ENCODE measurements around the gene DAZAP1.

Gene DAZAP1

GRCh38 chr19:1428738-1429391 lies 21.5 kb downstream of the DAZAP1 start:
- no peak overlapping the region for H3K4me3 ChIP-seq (ENCODE audit: insufficient read depth, low read depth, low read length)
- WGBS, 2 experiments, result 97% methylated on average over 41 of the region's 41 CpGs
- peaks cover 31% of the 10 kb centered on the region for H3K36me3 ChIP-seq (ENCODE audit: control insufficient read depth, insufficient read depth, low read length)
- no peaks in the 10 kb centered on the region for H3K27me3 ChIP-seq (ENCODE audit: control insufficient read depth, insufficient read depth, low read length, poor library complexity, severe bottlenecking)
- no peaks in the 10 kb centered on the region for H3K9me3 ChIP-seq (ENCODE audit: control insufficient read depth, low read length)
- H3K4me1 ChIP-seq (ENCODE audit: control insufficient read depth, insufficient read depth, low read length), result peaks cover 8% of the 10 kb centered on the region
- H3K27ac ChIP-seq (ENCODE audit: insufficient read depth, low read depth, low read length, poor library complexity, severe bottlenecking), result no peak overlapping the region

GRCh38 chr19:1429750-1430149 lies 22.4 kb downstream of the DAZAP1 start:
- 91 to 96% methylated on average over 14 of the region's 14 CpGs for WGBS, 2 experiments
- peaks cover 37% of the 10 kb centered on the region for H3K36me3 ChIP-seq (ENCODE audit: control insufficient read depth, insufficient read depth, low read length)

GRCh38 chr19:1430246-1430645 lies 22.9 kb downstream of the DAZAP1 start:
- 93 to 97% methylated on average over 14 of the region's 14 CpGs for WGBS, 2 experiments
- Histone ChIP-seq H3K4me3 (ENCODE audit: insufficient read depth, low read depth, low read length) (no peak overlapping the region), H3K36me3 (ENCODE audit: control insufficient read depth, insufficient read depth, low read length) (peaks cover 37% of the 10 kb centered on the region), H3K27me3 (ENCODE audit: control insufficient read depth, insufficient read depth, low read length, poor library complexity, severe bottlenecking) (no peaks in the 10 kb centered on the region), H3K4me1 (ENCODE audit: control insufficient read depth, insufficient read depth, low read length) (peaks cover 3% of the 10 kb centered on the region), H3K9me3 (ENCODE audit: control insufficient read depth, low read length) (no peaks in the 10 kb centered on the region), H3K27ac (ENCODE audit: insufficient read depth, low read depth, low read length, poor library complexity, severe bottlenecking) (no peak overlapping the region)

More at GRCh38 chr19:1429750-1430149, 22.4 kb downstream of the DAZAP1 start:
- Histone ChIP-seq H3K27me3 (ENCODE audit: control insufficient read depth, insufficient read depth, low read length, poor library complexity, severe bottlenecking) (no peaks in the 10 kb centered on the region), H3K4me1 (ENCODE audit: control insufficient read depth, insufficient read depth, low read length) (peaks cover 6% of the 10 kb centered on the region), H3K9me3 (ENCODE audit: control insufficient read depth, low read length) (no peaks in the 10 kb centered on the region), H3K4me3 (ENCODE audit: insufficient read depth, low read depth, low read length) (no peak overlapping the region), H3K27ac (ENCODE audit: insufficient read depth, low read depth, low read length, poor library complexity, severe bottlenecking) (no peak overlapping the region)

GRCh38 chr19:1431759-1432506 lies 24.5 kb downstream of the DAZAP1 start:
- Histone ChIP-seq H3K27me3 (ENCODE audit: control insufficient read depth, insufficient read depth, low read length, poor library complexity, severe bottlenecking) (no peaks in the 10 kb centered on the region), H3K36me3 (ENCODE audit: control insufficient read depth, insufficient read depth, low read length) (peaks cover 37% of the 10 kb centered on the region), H3K27ac (ENCODE audit: insufficient read depth, low read depth, low read length, poor library complexity, severe bottlenecking) (no peak overlapping the region), H3K4me3 (ENCODE audit: insufficient read depth, low read depth, low read length) (no peak overlapping the region), H3K9me3 (ENCODE audit: control insufficient read depth, low read length) (no peaks in the 10 kb centered on the region), H3K4me1 (ENCODE audit: control insufficient read depth, insufficient read depth, low read length) (no peaks in the 10 kb centered on the region)
- 95% methylated on average over 24 of the region's 24 CpGs for WGBS, 2 experiments

- WGBS, 2 experiments, result 95 to 96% methylated on average over 16 of the region's 16 CpGs
- Histone ChIP-seq H3K27me3 (ENCODE audit: control insufficient read depth, insufficient read depth, low read length, poor library complexity, severe bottlenecking) (no peaks in the 10 kb centered on the region), H3K4me3 (ENCODE audit: insufficient read depth, low read depth, low read length) (no peak overlapping the region), H3K9me3 (ENCODE audit: control insufficient read depth, low read length) (no peaks in the 10 kb centered on the region), H3K36me3 (ENCODE audit: control insufficient read depth, insufficient read depth, low read length) (peaks cover 37% of the 10 kb centered on the region), H3K4me1 (ENCODE audit: control insufficient read depth, insufficient read depth, low read length) (no peaks in the 10 kb centered on the region), H3K27ac (ENCODE audit: insufficient read depth, low read depth, low read length, poor library complexity, severe bottlenecking) (no peak overlapping the region)
Measured at GRCh38 chr19:1432507-1432887, 25.1 kb downstream of the DAZAP1 start.

GRCh38 chr19:1433119-1434039 lies 26.0 kb downstream of the DAZAP1 start:
- no peak overlapping the region for H3K27ac ChIP-seq (ENCODE audit: insufficient read depth, low read depth, low read length, poor library complexity, severe bottlenecking)
- H3K9me3 ChIP-seq (ENCODE audit: control insufficient read depth, low read length), result no peaks in the 10 kb centered on the region
- 95 to 98% methylated on average over 47 of the region's 47 CpGs for WGBS, 2 experiments
- H3K4me3 ChIP-seq (ENCODE audit: insufficient read depth, low read depth, low read length), result no peak overlapping the region
- H3K27me3 ChIP-seq (ENCODE audit: control insufficient read depth, insufficient read depth, low read length, poor library complexity, severe bottlenecking), result no peaks in the 10 kb centered on the region
- no peaks in the 10 kb centered on the region for H3K4me1 ChIP-seq (ENCODE audit: control insufficient read depth, insufficient read depth, low read length)
- peaks cover 32% of the 10 kb centered on the region for H3K36me3 ChIP-seq (ENCODE audit: control insufficient read depth, insufficient read depth, low read length)

GRCh38 chr19:1434040-1434366 lies 26.6 kb downstream of the DAZAP1 start:
- Histone ChIP-seq H3K9me3 (ENCODE audit: control insufficient read depth, low read length) (no peaks in the 10 kb centered on the region), H3K27me3 (ENCODE audit: control insufficient read depth, insufficient read depth, low read length, poor library complexity, severe bottlenecking) (no peaks in the 10 kb centered on the region)
- WGBS, 2 experiments, result 96% methylated on average over 17 of the region's 17 CpGs

GRCh38 chr19:1434577-1435060 lies 27.2 kb downstream of the DAZAP1 start:
- no peak overlapping the region for H3K27ac ChIP-seq (ENCODE audit: insufficient read depth, low read depth, low read length, poor library complexity, severe bottlenecking)
- H3K4me3 ChIP-seq (ENCODE audit: insufficient read depth, low read depth, low read length), result no peak overlapping the region
- no peaks in the 10 kb centered on the region for H3K27me3 ChIP-seq (ENCODE audit: control insufficient read depth, insufficient read depth, low read length, poor library complexity, severe bottlenecking)
- no peaks in the 10 kb centered on the region for H3K9me3 ChIP-seq (ENCODE audit: control insufficient read depth, low read length)
- H3K36me3 ChIP-seq (ENCODE audit: control insufficient read depth, insufficient read depth, low read length), result peaks cover 20% of the 10 kb centered on the region
- H3K4me1 ChIP-seq (ENCODE audit: control insufficient read depth, insufficient read depth, low read length), result peaks cover 4% of the 10 kb centered on the region
- WGBS, 2 experiments, result 96 to 97% methylated on average over 39 of the region's 39 CpGs

More at GRCh38 chr19:1434040-1434366, 26.6 kb downstream of the DAZAP1 start:
- no peaks in the 10 kb centered on the region for H3K4me1 ChIP-seq (ENCODE audit: control insufficient read depth, insufficient read depth, low read length)
- H3K36me3 ChIP-seq (ENCODE audit: control insufficient read depth, insufficient read depth, low read length), result peaks cover 26% of the 10 kb centered on the region
- no peak overlapping the region for H3K27ac ChIP-seq (ENCODE audit: insufficient read depth, low read depth, low read length, poor library complexity, severe bottlenecking)
- H3K4me3 ChIP-seq (ENCODE audit: insufficient read depth, low read depth, low read length), result no peak overlapping the region

GRCh38 chr19:1435378-1435989 lies 28.1 kb downstream of the DAZAP1 start:
- H3K4me1 ChIP-seq (ENCODE audit: control insufficient read depth, insufficient read depth, low read length), result peaks cover 7% of the 10 kb centered on the region
- no peaks in the 10 kb centered on the region for H3K9me3 ChIP-seq (ENCODE audit: control insufficient read depth, low read length)
- H3K27ac ChIP-seq (ENCODE audit: insufficient read depth, low read depth, low read length, poor library complexity, severe bottlenecking), result no peak overlapping the region
- H3K27me3 ChIP-seq (ENCODE audit: control insufficient read depth, insufficient read depth, low read length, poor library complexity, severe bottlenecking), result no peaks in the 10 kb centered on the region
- H3K36me3 ChIP-seq (ENCODE audit: control insufficient read depth, insufficient read depth, low read length), result peaks cover 19% of the 10 kb centered on the region
- H3K4me3 ChIP-seq (ENCODE audit: insufficient read depth, low read depth, low read length), result no peak overlapping the region
- WGBS, 2 experiments, result 91% methylated on average over 21 of the region's 21 CpGs
